ENCODE data around the gene FAM89A. TPM values are rescaled to one million over a fixed set of nuclear protein-coding genes. Genes with fewer than 3 reads are reported as not detected.

The FAM89A gene
- total and polyA plus RNA-seq, 2 of the 13 experiments (the other 11 are each of a cell fraction or from before 2014, with no cell fraction given): 0.35 to 0.44 TPM

GRCh38 chr1:230978491-230979388 is 61.3 kb downstream of the FAM89A start, which contains the start of the genes ARV1 and TTC13 (continued):
- TF ChIP-seq, protein P1, sequence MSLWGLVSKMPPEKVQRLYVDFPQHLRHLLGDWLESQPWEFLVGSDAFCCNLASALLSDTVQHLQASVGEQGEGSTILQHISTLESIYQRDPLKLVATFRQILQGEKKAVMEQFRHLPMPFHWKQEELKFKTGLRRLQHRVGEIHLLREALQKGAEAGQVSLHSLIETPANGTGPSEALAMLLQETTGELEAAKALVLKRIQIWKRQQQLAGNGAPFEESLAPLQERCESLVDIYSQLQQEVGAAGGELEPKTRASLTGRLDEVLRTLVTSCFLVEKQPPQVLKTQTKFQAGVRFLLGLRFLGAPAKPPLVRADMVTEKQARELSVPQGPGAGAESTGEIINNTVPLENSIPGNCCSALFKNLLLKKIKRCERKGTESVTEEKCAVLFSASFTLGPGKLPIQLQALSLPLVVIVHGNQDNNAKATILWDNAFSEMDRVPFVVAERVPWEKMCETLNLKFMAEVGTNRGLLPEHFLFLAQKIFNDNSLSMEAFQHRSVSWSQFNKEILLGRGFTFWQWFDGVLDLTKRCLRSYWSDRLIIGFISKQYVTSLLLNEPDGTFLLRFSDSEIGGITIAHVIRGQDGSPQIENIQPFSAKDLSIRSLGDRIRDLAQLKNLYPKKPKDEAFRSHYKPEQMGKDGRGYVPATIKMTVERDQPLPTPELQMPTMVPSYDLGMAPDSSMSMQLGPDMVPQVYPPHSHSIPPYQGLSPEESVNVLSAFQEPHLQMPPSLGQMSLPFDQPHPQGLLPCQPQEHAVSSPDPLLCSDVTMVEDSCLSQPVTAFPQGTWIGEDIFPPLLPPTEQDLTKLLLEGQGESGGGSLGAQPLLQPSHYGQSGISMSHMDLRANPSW (CRISPR knock-in tag; IDR thresholded peaks at IDR 0.05; ENCODE audit: borderline replicate concordance): no peak
- TF ChIP-seq PRDM4 (CRISPR knock-in tag; IDR thresholded peaks at IDR 0.05; ENCODE audit: borderline replicate concordance): no peak
- no peak; the same call in 1 of the 2 replicates for TF ChIP-seq ZNF44 (CRISPR knock-in tag; IDR thresholded peaks at IDR 0.05)
- TF ChIP-seq ZNF460 (CRISPR knock-in tag; IDR thresholded peaks at IDR 0.05; ENCODE audit: borderline replicate concordance): no peak
- 0 out of 2 replicates have a peak, but pooled peaks have one; percentile 77 for TF ChIP-seq ZNF552 (CRISPR knock-in tag; IDR thresholded peaks at IDR 0.05; ENCODE audit: borderline replicate concordance)
- no peak for TF ChIP-seq ZNF367 (CRISPR knock-in tag; IDR thresholded peaks at IDR 0.05; ENCODE audit: borderline replicate concordance)
- peak; percentile 78 for TF ChIP-seq POLR2G (IDR thresholded peaks at IDR 0.05; ENCODE audit: low read depth, low read length)
- TF ChIP-seq, protein P2, sequence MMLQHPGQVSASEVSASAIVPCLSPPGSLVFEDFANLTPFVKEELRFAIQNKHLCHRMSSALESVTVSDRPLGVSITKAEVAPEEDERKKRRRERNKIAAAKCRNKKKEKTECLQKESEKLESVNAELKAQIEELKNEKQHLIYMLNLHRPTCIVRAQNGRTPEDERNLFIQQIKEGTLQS (CRISPR knock-in tag; IDR thresholded peaks at IDR 0.05): no peak
- TF ChIP-seq RFXAP (CRISPR knock-in tag; IDR thresholded peaks at IDR 0.05; ENCODE audit: borderline replicate concordance): no peak; the same call in 1 of the 2 replicates
- TF ChIP-seq ZNF264 (CRISPR knock-in tag; IDR thresholded peaks at IDR 0.05): no peak
- peak; percentile 53 for TF ChIP-seq MED1 (CRISPR knock-in tag; IDR thresholded peaks at IDR 0.05)
- peak; percentile 92; the same call in 1 of the 2 replicates for TF ChIP-seq ZNF891 (CRISPR knock-in tag; IDR thresholded peaks at IDR 0.05)
- TF ChIP-seq NCOA1 (CRISPR knock-in tag; IDR thresholded peaks at IDR 0.05): no peak
- 0 out of 2 replicates have a peak, but pooled peaks have one; percentile 54 for TF ChIP-seq ZNF703 (CRISPR knock-in tag; IDR thresholded peaks at IDR 0.05; ENCODE audit: borderline replicate concordance)
- no peak for TF ChIP-seq ZNF773 (CRISPR knock-in tag; IDR thresholded peaks at IDR 0.05; ENCODE audit: borderline replicate concordance)
- peak; percentile 75 for TF ChIP-seq YY1 (IDR thresholded peaks at IDR 0.05; ENCODE audit: insufficient read depth, insufficient replicate concordance, low read depth, low read length)
- no peak for TF ChIP-seq ISX (CRISPR knock-in tag; conservative IDR thresholded peaks at IDR 0.05)
- TF ChIP-seq, protein P3, sequence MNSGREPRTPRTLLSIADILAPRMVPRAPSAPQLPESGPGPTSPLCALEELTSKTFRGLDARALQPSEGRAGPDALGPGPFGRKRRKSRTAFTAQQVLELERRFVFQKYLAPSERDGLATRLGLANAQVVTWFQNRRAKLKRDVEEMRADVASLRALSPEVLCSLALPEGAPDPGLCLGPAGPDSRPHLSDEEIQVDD (CRISPR knock-in tag; IDR thresholded peaks at IDR 0.05; ENCODE audit: borderline replicate concordance): no peak
- no peak; the same call in 1 of the 2 replicates for TF ChIP-seq SALL2 (CRISPR knock-in tag; IDR thresholded peaks at IDR 0.05)
- no peak for TF ChIP-seq ZKSCAN5 (CRISPR knock-in tag; IDR thresholded peaks at IDR 0.05)
- peak; percentile 93 for TF ChIP-seq ZMAT3 (CRISPR knock-in tag; conservative IDR thresholded peaks at IDR 0.05)
- TF ChIP-seq PREB (CRISPR knock-in tag; IDR thresholded peaks at IDR 0.05): no peak

Measured in HepG2 (cell line).